Brain microvascular endothelial cell (primary cell): ENCODE results near the gene CYP1A2.
"Not testable (repeated sequence)": the region's sequence is repeated elsewhere in the genome, so short reads cannot be mapped to it uniquely, and the experiment has no call there.

Experiments used
- DNase-seq: peaks from one replicate; pipeline ENCODE4 v3.0.0-alpha.2; 2020
- H3K27ac ChIP-seq: fragments of 250-450 bp; sonication (Bioruptor Pico); 2 replicates; pipeline ENCODE4 v1.5.1; 2020; ENCODE audit warnings: mild to moderate bottlenecking, moderate library complexity
- H3K27me3 ChIP-seq: fragments of 250-450 bp; sonication (Bioruptor Pico); replicated peaks from 2 replicates; pipeline ENCODE4 v1.5.1; 2020; ENCODE audit warnings: mild to moderate bottlenecking
- H3K36me3 ChIP-seq: fragments of 250-450 bp; sonication (Bioruptor Pico); replicated peaks from 2 replicates; pipeline ENCODE4 v1.5.1; 2020; ENCODE audit warnings: mild to moderate bottlenecking
- H3K4me3 ChIP-seq: 2 replicates; pipeline ENCODE4 v1.5.1; 2011; ENCODE audit warnings: low read depth, mild to moderate bottlenecking, control low read depth, low read length, moderate library complexity
- CTCF ChIP-seq: IDR thresholded peaks from 2 replicates; pipeline ENCODE4 v1.5.1; 2011; ENCODE audit warnings: low read depth, mild to moderate bottlenecking, moderate library complexity, low read length, control low read depth, inconsistent platforms; ENCODE audit errors: missing control alignments
- in situ Hi-C: cut with HindIII; loops from 2 replicates; pipeline ENCODE4 v1.10.0; 2017; ENCODE audit warnings: low sequenced_read_pairs, low pct_ligation_motif_present

The CYP1A2 gene

DNA sequence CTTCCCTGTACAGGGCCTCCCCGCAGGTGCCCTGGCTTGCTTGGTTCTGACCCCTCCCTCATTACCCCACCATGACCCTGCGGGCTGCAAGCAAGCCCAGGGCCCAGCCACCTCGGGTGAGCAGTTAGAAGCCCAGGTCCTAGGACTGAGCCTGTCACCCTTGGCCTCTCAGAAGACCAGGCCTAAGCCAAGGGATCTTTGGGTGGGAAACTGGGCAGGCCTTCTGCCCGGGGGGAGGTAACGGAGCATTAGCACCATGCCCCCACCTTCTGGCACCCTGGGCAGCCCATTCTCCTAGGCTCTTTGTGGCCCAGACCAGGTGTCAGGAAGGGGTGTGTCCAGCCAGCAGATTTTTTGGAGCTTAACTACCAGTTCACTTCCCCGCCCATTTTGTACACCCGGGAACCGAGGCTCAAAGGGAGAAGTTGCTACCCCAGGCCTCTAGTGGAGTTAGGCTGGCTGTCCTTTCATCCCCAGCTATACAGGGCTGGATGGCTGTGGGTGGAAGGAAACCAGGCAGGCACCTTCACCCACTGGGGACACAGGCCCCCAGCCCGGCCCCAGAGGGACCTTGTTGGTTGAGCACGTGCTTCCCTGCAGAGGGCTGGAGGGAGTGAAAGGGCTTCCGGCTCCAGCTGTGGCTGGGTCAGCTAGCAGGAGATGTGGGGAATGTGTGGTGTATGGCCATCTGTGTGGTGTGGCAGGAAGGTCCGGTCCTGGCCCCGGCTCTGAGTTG lies 34.6 kb downstream of the CYP1A2 start:
- H3K36me3 ChIP-seq = no peaks in the 10 kb centered on the region
- no peaks in the 10 kb centered on the region for H3K27me3 ChIP-seq
- TF ChIP-seq CTCF = no peak
- DNase-seq = no peak
- in situ Hi-C loops = no loop called here
- H3K27ac ChIP-seq = no peak overlapping the region
- H3K4me3 ChIP-seq = peak overlapping the region; percentile 79

DNA sequence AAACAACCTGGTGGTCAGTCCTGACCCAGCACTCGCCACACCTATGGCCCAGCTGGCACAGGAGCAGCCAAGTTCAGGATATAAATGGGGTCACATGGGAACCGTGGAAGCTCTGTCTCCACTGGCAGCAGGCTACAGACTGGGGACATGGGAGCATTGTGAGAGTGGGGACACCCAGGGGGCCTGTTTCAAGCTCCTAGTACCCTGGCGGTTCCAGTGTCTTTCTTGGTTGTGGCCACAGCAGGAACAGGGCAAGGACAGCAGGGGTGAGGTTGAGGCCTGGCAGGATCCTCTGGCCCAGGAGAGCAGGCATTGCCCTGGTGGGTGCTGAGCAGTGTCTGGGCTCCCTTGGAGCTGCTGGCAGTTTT lies 35.1 kb downstream of the CYP1A2 start:
- Histone ChIP-seq H3K27me3 (no peaks in the 10 kb centered on the region), H3K4me3 (peak overlapping the region; percentile 79), H3K27ac (no peak overlapping the region), H3K36me3 (no peaks in the 10 kb centered on the region)
- no peak for TF ChIP-seq CTCF
- in situ Hi-C loops = no loop called here
- DNase-seq = no peak

GRCh38 chr15:74784426-74785193 lies 36.0 kb downstream of the CYP1A2 start:
- Histone ChIP-seq H3K27ac (no peak overlapping the region), H3K36me3 (no peaks in the 10 kb centered on the region), H3K4me3 (no peak overlapping the region), H3K27me3 (no peaks in the 10 kb centered on the region)
- in situ Hi-C loops = no loop called here
- DNase-seq = no peak
- TF ChIP-seq CTCF = no peak

DNA sequence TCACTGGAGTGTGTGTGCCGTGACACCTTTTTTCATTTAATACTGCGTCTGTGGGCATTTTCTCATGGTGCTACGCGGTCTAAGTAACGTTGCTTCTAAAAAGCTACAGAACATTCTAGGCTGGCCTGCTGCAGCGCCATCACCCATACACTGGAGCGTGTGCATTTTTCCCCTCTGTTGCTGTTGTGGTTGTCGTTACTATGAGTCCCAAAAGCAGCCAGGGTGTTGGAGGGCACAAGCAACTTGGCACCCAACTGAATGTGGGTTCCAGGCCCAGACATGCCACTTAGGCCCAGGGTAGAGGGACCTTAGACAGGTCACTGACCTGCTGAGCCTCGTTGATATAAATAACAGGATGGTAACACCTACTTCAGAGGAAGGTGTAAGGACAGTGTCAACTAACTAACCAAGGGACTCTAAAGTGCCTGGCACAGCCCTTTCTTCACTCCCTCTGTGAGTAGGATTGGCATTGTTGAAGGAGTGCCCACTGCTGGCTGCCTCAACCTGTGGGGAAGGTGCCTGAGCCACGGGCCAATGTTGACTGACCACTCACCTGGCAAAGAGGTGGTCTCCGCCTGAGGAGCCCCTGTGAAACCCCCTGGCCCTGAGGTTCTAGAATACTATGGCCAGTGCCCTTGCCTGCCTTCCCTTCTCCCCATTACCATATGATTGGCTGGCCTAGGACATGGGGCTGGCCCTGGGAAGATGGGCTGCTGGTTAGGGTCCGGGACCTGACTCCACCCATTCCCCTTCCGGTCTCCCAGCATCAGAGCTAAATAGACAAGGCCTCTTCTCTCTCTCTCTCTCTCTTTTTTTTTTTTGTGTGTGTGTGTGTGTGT lies 36.8 kb downstream of the CYP1A2 start:
- no peak for TF ChIP-seq CTCF
- Histone ChIP-seq H3K27me3 (no peaks in the 10 kb centered on the region), H3K27ac (no peak overlapping the region), H3K4me3 (no peak overlapping the region), H3K36me3 (no peaks in the 10 kb centered on the region)
- in situ Hi-C loops = no loop called here
- DNase-seq = no peak

- H3K36me3 ChIP-seq, H3K4me3 ChIP-seq, in situ Hi-C loops, H3K27ac ChIP-seq, DNase-seq, H3K27me3 ChIP-seq: not testable (repeated sequence)
Observed at GRCh38 chr15:74786081-74786480, 37.4 kb downstream of the CYP1A2 start.
